Sigmoid colon (tissue), 7 donors: Measurements from ENCODE around the gene ADGRE2. TPM values are rescaled to one million over a fixed set of nuclear protein-coding genes. Genes with fewer than 3 reads are reported as not detected.
A peak's percentile ranks its signal among the peaks of the same experiment; 100 is the strongest.

Source experiments
- DNase-seq: peaks from one replicate; pipeline ENCODE4 v3.0.0-alpha.2; 2019
- H3K27ac ChIP-seq, 4 donors: fragments of 200-600 bp; sonication (generic); one replicate each; pipeline ENCODE4 v1.5.1; 2016 to 2019; ENCODE audit warnings: mild to moderate bottlenecking in 1 of 4
- H3K27me3 ChIP-seq, 3 donors: fragments of 200-600 bp; sonication (generic); one replicate each; pipeline ENCODE4 v1.5.1; 2019; ENCODE audit warnings: mild to moderate bottlenecking in 1 of 3
- H3K36me3 ChIP-seq, 4 donors: fragments of 200-600 bp; sonication (generic); one replicate each; pipeline ENCODE4 v1.5.1; 2016 to 2019
- H3K4me1 ChIP-seq, 4 donors: fragments of 200-600 bp; sonication (generic); one replicate each; pipeline ENCODE4 v1.5.1; 2017 to 2019
- H3K4me3 ChIP-seq, 4 donors: fragments of 200-600 bp; sonication (generic); one replicate each; pipeline ENCODE4 v1.5.1; 2017 to 2019; ENCODE audit warnings: mild to moderate bottlenecking in 2 of 4, moderate library complexity in 1 of 4
- H3K9me3 ChIP-seq, 4 donors: fragments of 200-600 bp in 3 of 4; sonication (generic) in 3 of 4; one replicate each; pipeline versions ENCODE4 v1.5.1 to v1.6.1; 2013 to 2019
- EP300 ChIP-seq, 4 donors: sonication (generic); formaldehyde crosslinking; IDR thresholded peaks; one replicate each; pipeline ENCODE4 v1.6.1; 2017; ENCODE audit warnings: antibody characterized with exemption in 4 of 4
- POLR2A ChIP-seq, 2 donors: fragments of 450-650 bp; IDR thresholded peaks; one replicate each; pipeline ENCODE4 v1.6.1; 2016; ENCODE audit warnings: antibody characterized with exemption in 2 of 2, mild to moderate bottlenecking in 2 of 2, moderate library complexity in 2 of 2
- POLR2AphosphoS5 ChIP-seq, 4 donors: sonication (generic); formaldehyde crosslinking; IDR thresholded peaks; one replicate each; pipeline ENCODE4 v1.6.1; 2017; ENCODE audit warnings: antibody characterized with exemption in 4 of 4
- WGBS, 2 donors: extraction: QIAGEN DNeasy Blood & Tissue Kit; methylation state at CpG; one replicate each; pipeline ENCODE4 v1.1.7; 2013; 5-methylcytosine and 5-hydroxymethylcytosine counted together
- intact Hi-C: fragments of 100-400 bp; cut with DNase I; formaldehyde crosslinking; loops from one replicate; pipeline ENCODE4 v1.15.1; 2023
- polyA plus RNA-seq, 3 donors: library from polyadenylated mRNA; stranded (reverse); fragments of 200-250 nt; gene quantifications; one replicate each; pipeline ENCODE4 v1.2.3, GENCODE V29; 2013
- total RNA-seq, 4 donors: library from RNA; depleted of rRNA; stranded (reverse); fragments of >200 nt; gene quantifications; one replicate each; pipeline ENCODE4 v1.1.0, GENCODE V29; 2016
- TF ChIP-seq, protein P1 (sequence below), 4 experiments: fragments of 450-650 bp in 3 of 4; fragments of 200-600 bp in 1 of 4; IDR thresholded peaks; one replicate each; pipeline ENCODE4 v1.5.1; 2016 to 2019; ENCODE audit warnings: antibody characterized with exemption in 4 of 4, mild to moderate bottlenecking in 3 of 4, moderate library complexity in 2 of 4
- donor health status: healthy with polysubstance abuse.
- donor health status: Bipolar disorder and iron deficiency.
- donor health status: healthy.

Gene ADGRE2
- total and polyA plus RNA-seq, 7 donors = 0.49 to 3.6 (median 1.8) TPM

DNA sequence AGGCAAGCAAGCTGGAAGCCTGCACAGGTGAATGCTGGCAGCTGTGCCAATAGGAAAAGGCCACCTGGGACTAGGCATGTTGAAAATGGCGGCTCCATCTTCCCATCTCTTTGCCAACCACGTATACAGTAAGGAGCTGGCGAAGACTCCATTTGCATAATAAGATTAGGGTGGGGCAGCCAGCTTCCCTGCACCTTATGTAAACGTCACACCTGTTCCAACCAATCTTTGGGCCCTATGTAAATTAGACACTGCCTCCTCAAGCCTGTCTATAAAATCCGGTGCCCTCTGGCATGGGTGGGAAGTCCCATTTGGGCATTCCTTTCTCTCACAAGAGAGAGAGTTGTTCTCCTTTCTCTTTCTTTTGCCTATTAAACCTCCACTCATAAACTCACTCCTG is 16.8 kb downstream of the ADGRE2 start:
- no peak for DNase-seq
- H3K27ac ChIP-seq = no peak overlapping the region
- H3K36me3 ChIP-seq = no peaks in the 10 kb centered on the region
- no peak overlapping the region for H3K4me3 ChIP-seq
- 55 to 78% methylated on average over 5 of the region's 5 CpGs for WGBS, 2 donors
- no peaks in the 10 kb centered on the region for H3K4me1 ChIP-seq
- TF ChIP-seq, protein P1, sequence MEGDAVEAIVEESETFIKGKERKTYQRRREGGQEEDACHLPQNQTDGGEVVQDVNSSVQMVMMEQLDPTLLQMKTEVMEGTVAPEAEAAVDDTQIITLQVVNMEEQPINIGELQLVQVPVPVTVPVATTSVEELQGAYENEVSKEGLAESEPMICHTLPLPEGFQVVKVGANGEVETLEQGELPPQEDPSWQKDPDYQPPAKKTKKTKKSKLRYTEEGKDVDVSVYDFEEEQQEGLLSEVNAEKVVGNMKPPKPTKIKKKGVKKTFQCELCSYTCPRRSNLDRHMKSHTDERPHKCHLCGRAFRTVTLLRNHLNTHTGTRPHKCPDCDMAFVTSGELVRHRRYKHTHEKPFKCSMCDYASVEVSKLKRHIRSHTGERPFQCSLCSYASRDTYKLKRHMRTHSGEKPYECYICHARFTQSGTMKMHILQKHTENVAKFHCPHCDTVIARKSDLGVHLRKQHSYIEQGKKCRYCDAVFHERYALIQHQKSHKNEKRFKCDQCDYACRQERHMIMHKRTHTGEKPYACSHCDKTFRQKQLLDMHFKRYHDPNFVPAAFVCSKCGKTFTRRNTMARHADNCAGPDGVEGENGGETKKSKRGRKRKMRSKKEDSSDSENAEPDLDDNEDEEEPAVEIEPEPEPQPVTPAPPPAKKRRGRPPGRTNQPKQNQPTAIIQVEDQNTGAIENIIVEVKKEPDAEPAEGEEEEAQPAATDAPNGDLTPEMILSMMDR (IDR thresholded peaks at IDR 0.05) = no peak
- TF ChIP-seq EP300 (IDR thresholded peaks at IDR 0.05) (no peak), POLR2A (IDR thresholded peaks at IDR 0.05) (no peak), POLR2AphosphoS5 (IDR thresholded peaks at IDR 0.05) (no peak)
- intact Hi-C loops = no loop called here
- H3K27me3 ChIP-seq = peaks cover 0 to 9% (median 0%) of the 10 kb centered on the region in 3 donors
- no peaks in the 10 kb centered on the region for H3K9me3 ChIP-seq

DNA sequence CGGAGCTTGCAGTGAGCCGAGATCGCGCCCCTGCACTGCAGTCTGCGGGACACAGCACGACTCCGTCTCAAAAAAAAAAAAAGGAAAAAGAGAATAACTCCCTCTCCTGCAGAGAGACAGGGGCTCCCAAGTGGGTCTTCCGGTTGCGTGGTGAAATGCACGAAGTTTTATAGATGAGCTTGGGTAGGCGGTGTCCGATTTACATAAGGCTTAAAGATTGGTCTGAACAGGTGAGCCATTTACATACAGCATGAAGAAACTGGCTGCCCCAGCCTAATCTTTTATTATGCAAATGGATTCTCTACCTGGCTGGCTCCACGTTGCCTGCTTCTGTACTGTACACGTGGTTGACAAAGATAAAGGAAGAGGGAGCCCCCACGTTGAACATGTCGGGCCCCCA is 19.5 kb downstream of the ADGRE2 start:
- Histone ChIP-seq H3K4me3 (no peak overlapping the region), H3K36me3 (no peaks in the 10 kb centered on the region), H3K4me1 (no peaks in the 10 kb centered on the region), H3K27ac (no peak overlapping the region), H3K9me3 (no peaks in the 10 kb centered on the region), H3K27me3 (no peaks in the 10 kb centered on the region)
- TF ChIP-seq, protein P1 (IDR thresholded peaks at IDR 0.05) = no peak
- TF ChIP-seq POLR2AphosphoS5 (IDR thresholded peaks at IDR 0.05) = no peak
- TF ChIP-seq EP300 (IDR thresholded peaks at IDR 0.05) = no peak
- no peak for TF ChIP-seq POLR2A (IDR thresholded peaks at IDR 0.05)
- peak; percentile 6 for DNase-seq
- 20 to 51% methylated on average over 16 of the region's 16 CpGs for WGBS, 2 donors
- intact Hi-C loops = no loop called here

DNA sequence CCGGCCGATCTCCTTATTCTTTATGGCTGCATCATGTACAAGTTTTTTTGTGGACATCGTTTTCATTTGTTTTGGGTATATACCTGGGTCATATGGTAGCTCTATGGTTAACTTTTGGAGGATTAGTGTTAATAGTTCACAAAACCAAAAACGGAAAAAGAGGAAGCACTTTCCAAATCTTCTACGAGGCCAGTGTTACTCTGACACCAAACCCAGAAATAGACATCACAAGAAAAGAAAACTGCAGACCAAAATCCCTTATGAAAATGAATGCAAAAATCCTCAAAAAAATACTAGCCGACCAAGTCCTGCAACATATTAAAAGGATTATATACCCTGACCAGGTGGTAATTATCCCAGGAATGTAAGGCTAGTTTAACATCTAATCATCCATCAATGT is 29.8 kb downstream of the ADGRE2 start:
- TF ChIP-seq EP300 (IDR thresholded peaks at IDR 0.05) = no peak
- TF ChIP-seq, protein P1 (IDR thresholded peaks at IDR 0.05) = no peak
- no peak for TF ChIP-seq POLR2A (IDR thresholded peaks at IDR 0.05)
- no peak for TF ChIP-seq POLR2AphosphoS5 (IDR thresholded peaks at IDR 0.05)
- 79 to 83% methylated on average over 6 of the region's 6 CpGs for WGBS, 2 donors

DNA sequence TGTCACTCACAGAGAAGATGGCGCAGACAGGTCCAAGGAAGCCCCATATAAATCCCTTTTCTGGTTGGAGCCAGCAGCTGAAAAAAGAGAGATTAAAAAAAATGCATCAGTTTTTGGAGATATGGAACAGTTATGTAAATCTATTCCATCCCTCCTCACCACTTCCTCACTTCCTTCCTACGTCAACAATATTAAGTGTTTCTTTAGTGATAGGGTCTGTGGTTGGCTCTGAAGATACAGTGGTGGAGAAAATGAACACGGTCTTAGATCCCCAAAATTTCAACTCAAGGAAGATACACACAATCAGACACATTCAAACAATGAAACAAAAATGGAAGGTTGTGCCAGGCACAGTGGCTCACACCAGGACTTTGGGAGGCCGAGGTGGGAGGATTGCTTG is 31.5 kb downstream of the ADGRE2 start:
- no peaks in the 10 kb centered on the region for H3K9me3 ChIP-seq
- no peak overlapping the region for H3K27ac ChIP-seq
- WGBS, 2 donors = 77 to 87% methylated on average over 4 of the region's 4 CpGs
- intact Hi-C loops = no loop called here
- no peaks in the 10 kb centered on the region for H3K4me1 ChIP-seq
- no peak for DNase-seq
- no peaks in the 10 kb centered on the region for H3K36me3 ChIP-seq
- no peaks in the 10 kb centered on the region for H3K27me3 ChIP-seq
- no peak overlapping the region for H3K4me3 ChIP-seq
- TF ChIP-seq POLR2A (IDR thresholded peaks at IDR 0.05) (no peak), POLR2AphosphoS5 (IDR thresholded peaks at IDR 0.05) (no peak), EP300 (IDR thresholded peaks at IDR 0.05) (no peak)
- TF ChIP-seq, protein P1 (IDR thresholded peaks at IDR 0.05) = no peak

More for the DNA sequence above, 29.8 kb downstream of the ADGRE2 start:
- H3K4me1 ChIP-seq = no peaks in the 10 kb centered on the region
- no peak for DNase-seq
- H3K27me3 ChIP-seq = no peaks in the 10 kb centered on the region
- no peak overlapping the region for H3K27ac ChIP-seq
- H3K4me3 ChIP-seq = no peak overlapping the region
- intact Hi-C loops = no loop called here
- no peaks in the 10 kb centered on the region for H3K36me3 ChIP-seq
- H3K9me3 ChIP-seq = no peaks in the 10 kb centered on the region

DNA sequence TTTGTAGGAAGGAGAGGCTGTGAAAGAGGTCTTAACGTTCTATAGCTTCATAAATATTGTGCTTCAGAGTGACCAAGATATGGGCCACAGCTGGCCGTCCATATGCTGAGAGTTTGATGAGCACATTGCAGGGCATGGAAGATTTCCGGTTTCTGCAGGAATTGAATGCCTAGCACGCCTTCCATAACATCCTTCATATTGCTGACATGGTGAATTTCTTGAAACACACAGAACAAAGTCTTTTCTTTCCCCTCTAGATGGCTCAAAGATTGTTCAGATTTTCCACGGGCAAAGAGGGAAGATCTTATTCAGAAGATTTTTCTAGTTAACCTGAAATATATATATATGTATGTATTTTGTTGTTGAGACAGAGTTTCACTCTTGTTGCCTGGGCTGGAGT is 42.4 kb downstream of the ADGRE2 start:
- TF ChIP-seq POLR2AphosphoS5 (IDR thresholded peaks at IDR 0.05) (no peak), POLR2A (IDR thresholded peaks at IDR 0.05) (no peak), EP300 (IDR thresholded peaks at IDR 0.05) (no peak)
- TF ChIP-seq, protein P1 (IDR thresholded peaks at IDR 0.05) = no peak
- intact Hi-C loops = no loop called here

More for the DNA sequence above, 42.4 kb downstream of the ADGRE2 start:
- Histone ChIP-seq H3K4me3 (no peak overlapping the region), H3K9me3 (no peaks in the 10 kb centered on the region), H3K36me3 (no peaks in the 10 kb centered on the region), H3K27ac (no peak overlapping the region), H3K4me1 (no peaks in the 10 kb centered on the region), H3K27me3 (no peaks in the 10 kb centered on the region)
- 66 to 84% methylated on average over 5 of the region's 5 CpGs for WGBS, 2 donors
- no peak for DNase-seq
